ENCODE measurements around the gene MCC. TPM values are rescaled to one million over a fixed set of nuclear protein-coding genes. Genes with fewer than 3 reads are reported as not detected.

MCC gene
- total and polyA plus RNA-seq, 2 of the 4 experiments (the other 2 are of a cell fraction): 5.0 to 20.6 TPM

- Histone ChIP-seq H3K14ac (replicated peaks; ENCODE audit: low read depth, low read length) (no peak overlapping the region), H3K23ac (ENCODE audit: low read depth, low read length) (no peak overlapping the region), H2BK15ac (ENCODE audit: low read depth, low read length) (no peak overlapping the region), H3K4ac (ENCODE audit: low read depth, low read length) (no peak overlapping the region), H3K9me3 (ENCODE audit: control insufficient read depth, insufficient read depth, low read length) (no peaks in the 10 kb centered on the region), H4K20me1 (ENCODE audit: insufficient read depth, low read length) (no peaks in the 10 kb centered on the region), H3K9me1 (ENCODE audit: insufficient read depth, low read length) (no peaks in the 10 kb centered on the region), H2BK120ac (ENCODE audit: low read depth, low read length) (no peak overlapping the region), H2AK5ac (ENCODE audit: low read depth, low read length) (no peak overlapping the region), H3K27ac (ENCODE audit: insufficient read depth, low read length) (no peak overlapping the region), H4K8ac (ENCODE audit: low read depth in 2 of 2, low read length in 2 of 2) (no peak overlapping the region), H4K91ac (ENCODE audit: insufficient read depth, low read depth, low read length) (no peak overlapping the region), H3K56ac (ENCODE audit: extremely low read depth, insufficient read depth, low read length) (no peak overlapping the region), H4K5ac (ENCODE audit: low read depth, low read length) (no peak overlapping the region), H2BK20ac (ENCODE audit: low read depth, low read length) (no peak overlapping the region), H3K4me1 (ENCODE audit: control insufficient read depth, insufficient read depth, low read length) (peaks cover under 1% of the 10 kb centered on the region; the same call in 1 of the 2 replicates), H3K27me3 (ENCODE audit: control insufficient read depth, insufficient read depth, low read length) (peaks cover 2% of the 10 kb centered on the region; the same call in 1 of the 2 replicates), H2BK5ac (ENCODE audit: low read depth, low read length, poor library complexity, severe bottlenecking) (no peak overlapping the region), H3K4me3 (ENCODE audit: insufficient read depth, low read depth, low read length) (no peak overlapping the region), H3K4me2 (ENCODE audit: low read depth, low read length) (no peak overlapping the region), H3K36me3 (ENCODE audit: control insufficient read depth, insufficient read depth, low read length) (no peaks in the 10 kb centered on the region), H3K9ac (ENCODE audit: low read depth, low read length) (no peak overlapping the region), H2AK9ac (replicated peaks; ENCODE audit: low read depth, low read length, poor library complexity) (no peak overlapping the region), H2AFZ (replicated peaks; ENCODE audit: low read length, poor library complexity) (no peak overlapping the region), H3K18ac (ENCODE audit: low read depth, low read length) (no peak overlapping the region), H3K79me1 (ENCODE audit: low read depth in 1 of 2, low read length in 2 of 2) (no peaks in the 10 kb centered on the region)
- DNase-seq: no peak
- POLR2A ChIA-PET (ENCODE audit: unreplicated experiment): no interaction called here
- no peak for TF ChIP-seq MAFK (IDR thresholded peaks at IDR 0.05; ENCODE audit: low read depth, low read length)
- TF ChIP-seq MAZ (IDR thresholded peaks at IDR 0.05; ENCODE audit: borderline replicate concordance, low read depth, low read length): no peak
- TF ChIP-seq FOS (IDR thresholded peaks at IDR 0.05; ENCODE audit: low read depth, low read length): no peak
- TF ChIP-seq BHLHE40 (IDR thresholded peaks at IDR 0.05; ENCODE audit: low read depth, low read length): no peak
- TF ChIP-seq SMC3 (IDR thresholded peaks at IDR 0.05; ENCODE audit: low read depth, low read length): no peak
- TF ChIP-seq USF2 (IDR thresholded peaks at IDR 0.05; ENCODE audit: low read depth, low read length): no peak
- no peak for TF ChIP-seq POLR2A (IDR thresholded peaks at IDR 0.05; ENCODE audit: low read depth, low read length)
- TF ChIP-seq NFE2L2 (IDR thresholded peaks at IDR 0.05; ENCODE audit: low read depth, low read length): no peak
- TF ChIP-seq CHD1 (IDR thresholded peaks at IDR 0.05; ENCODE audit: low read depth, low read length): no peak
- no peak for TF ChIP-seq RCOR1 (IDR thresholded peaks at IDR 0.05; ENCODE audit: insufficient replicate concordance, low read length)
- TF ChIP-seq RAD21 (IDR thresholded peaks at IDR 0.05; ENCODE audit: low read length): no peak
- TF ChIP-seq MXI1 (IDR thresholded peaks at IDR 0.05; ENCODE audit: borderline replicate concordance, low read depth, low read length): no peak
- no peak for TF ChIP-seq CTCF (conservative IDR thresholded peaks at IDR 0.05; ENCODE audit: low read depth, low read length)
- no peak for TF ChIP-seq ELK1 (IDR thresholded peaks at IDR 0.05; ENCODE audit: borderline replicate concordance, low read depth, low read length)
- TF ChIP-seq CEBPB (IDR thresholded peaks at IDR 0.05; ENCODE audit: low read depth, low read length): no peak
- no peak for TF ChIP-seq RFX5 (IDR thresholded peaks at IDR 0.05; ENCODE audit: low read depth, low read length)
- no CpG with 5 or more reads among the region's 2 CpGs for WGBS, 2 experiments (ENCODE audit: extremely low coverage in 2 of 2, insufficient read length in 1 of 2)
- in situ Hi-C loops (cut with MboI; ENCODE audit: low sequenced_read_pairs) (no loop called here), dilution Hi-C loops (cut with HindIII; ENCODE audit: low sequenced_read_pairs, unreplicated experiment) (no loop called here), intact Hi-C loops (cut with micrococcal nuclease) (no loop called here)
- no peak for ATAC-seq (ENCODE audit: low read depth)
- BruUV-seq (replicated peaks): no TSS peak
- CTCF ChIA-PET: no interaction called here
Measured at GRCh38 chr5:113302120-113302519, 186.1 kb downstream of the MCC start.
